Urinary bladder (tissue), 4 donors: ENCODE results near the gene PLPP3. TPM values are rescaled to one million over a fixed set of nuclear protein-coding genes. Genes with fewer than 3 reads are reported as not detected.
A peak's percentile ranks its signal among the peaks of the same experiment; 100 is the strongest.

Experiments used
- DNase-seq: peaks from one replicate; pipeline ENCODE4 v3.0.0-alpha.2; 2015; ENCODE audit errors: extremely low spot score
- H3K27ac ChIP-seq: one replicate; pipeline ENCODE4 v1.5.1; 2013; ENCODE audit warnings: low read depth, mild to moderate bottlenecking, moderate library complexity
- H3K36me3 ChIP-seq: one replicate; pipeline ENCODE4 v1.6.1; 2013; ENCODE audit warnings: mild to moderate bottlenecking, moderate library complexity; ENCODE audit not compliant: insufficient read depth
- H3K4me1 ChIP-seq: one replicate; pipeline ENCODE4 v1.6.1; 2013; ENCODE audit warnings: mild to moderate bottlenecking, moderate library complexity; ENCODE audit not compliant: insufficient read depth
- H3K4me3 ChIP-seq: one replicate; pipeline ENCODE4 v1.5.1; 2013; ENCODE audit warnings: low read depth, low read length
- WGBS: extraction: QIAGEN DNeasy Blood & Tissue Kit; methylation state at CpG from one replicate; pipeline ENCODE4 v1.1.7; 2013; 5-methylcytosine and 5-hydroxymethylcytosine counted together
- polyA plus RNA-seq: library from polyadenylated mRNA; stranded (reverse); fragments of 200-250 nt; gene quantifications from one replicate; pipeline ENCODE4 v1.2.3, GENCODE V29; 2013
- total RNA-seq: library from RNA; depleted of rRNA; stranded (reverse); fragments of >200 nt; gene quantifications from one replicate; pipeline ENCODE4 v1.2.3, GENCODE V29; 2014
- donor health status: healthy with polysubstance abuse.
- donor health status: healthy.

PLPP3 gene
- total and polyA plus RNA-seq, 2 donors, result 256 to 263 TPM

DNA sequence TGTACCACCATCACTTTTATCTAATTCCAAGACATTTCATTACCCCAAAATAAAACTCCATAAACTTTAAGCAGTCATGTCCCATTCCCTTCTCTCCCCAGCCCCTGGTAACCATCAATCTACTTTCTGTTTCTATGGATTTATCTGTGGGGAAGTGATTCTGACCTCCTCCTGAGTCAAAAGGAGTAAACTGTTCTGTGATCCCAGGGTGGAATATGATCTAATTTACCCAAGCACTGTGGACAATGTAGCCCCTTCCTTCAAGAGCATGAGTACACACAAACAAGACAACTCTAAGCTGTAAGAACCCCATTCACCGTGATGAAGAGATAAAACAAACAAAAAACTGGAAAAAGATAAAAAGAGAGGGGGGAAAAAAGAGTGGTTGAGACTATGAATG lies 77.9 kb downstream of the PLPP3 start:
- 51% methylated on average over 1 of the region's 1 CpG for WGBS
- Histone ChIP-seq H3K27ac (no peak overlapping the region), H3K4me3 (no peak overlapping the region), H3K36me3 (no peaks in the 10 kb centered on the region), H3K4me1 (no peaks in the 10 kb centered on the region)
- no peak for DNase-seq

DNA sequence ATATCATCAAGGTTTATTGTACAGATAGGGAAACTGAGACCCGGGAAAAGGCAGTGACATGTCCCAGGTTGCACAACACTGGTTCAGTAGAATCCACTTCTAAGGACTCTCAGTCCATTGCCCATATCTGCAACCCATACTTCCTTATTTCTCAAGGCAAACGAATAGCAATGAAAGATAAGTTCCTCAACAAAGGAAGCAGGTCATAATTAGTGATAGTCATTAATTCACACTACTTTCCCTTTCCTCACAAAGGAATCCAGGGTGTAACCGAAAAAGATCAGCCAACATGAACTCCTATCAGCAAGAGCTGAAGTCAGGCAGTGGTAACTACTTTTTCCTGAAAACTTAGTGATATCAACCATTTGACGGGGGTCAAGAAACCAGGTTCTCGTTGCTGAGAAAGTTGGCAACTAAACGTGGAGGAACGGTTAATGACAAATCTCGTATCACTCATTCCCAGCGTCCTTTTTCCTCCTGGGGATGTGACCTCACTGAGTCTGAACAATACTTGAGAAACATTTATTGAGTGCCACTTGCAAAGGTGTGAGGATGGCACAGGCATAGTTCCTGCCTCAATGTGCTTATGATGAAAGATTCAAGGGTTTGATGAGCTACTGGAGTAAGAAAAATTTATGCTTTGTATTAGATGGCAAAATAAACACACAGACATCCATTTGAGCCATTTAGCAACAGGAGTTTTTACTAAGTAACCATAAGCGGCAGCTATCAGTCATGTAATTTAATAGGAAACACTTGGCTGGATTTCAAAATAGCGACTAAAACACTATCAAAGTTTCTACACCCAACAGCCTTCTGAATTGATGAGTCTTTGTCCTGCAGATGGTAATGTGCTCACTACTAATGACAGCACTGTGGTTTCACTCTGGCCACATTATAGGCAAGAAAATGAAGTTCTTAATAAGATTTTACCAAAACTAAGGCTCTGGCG lies 82.3 kb downstream of the PLPP3 start:
- Histone ChIP-seq H3K4me3 (no peak overlapping the region), H3K36me3 (peaks cover 4% of the 10 kb centered on the region), H3K4me1 (no peaks in the 10 kb centered on the region), H3K27ac (no peak overlapping the region)
- 71% methylated on average over 12 of the region's 12 CpGs for WGBS
- DNase-seq, result no peak

DNA sequence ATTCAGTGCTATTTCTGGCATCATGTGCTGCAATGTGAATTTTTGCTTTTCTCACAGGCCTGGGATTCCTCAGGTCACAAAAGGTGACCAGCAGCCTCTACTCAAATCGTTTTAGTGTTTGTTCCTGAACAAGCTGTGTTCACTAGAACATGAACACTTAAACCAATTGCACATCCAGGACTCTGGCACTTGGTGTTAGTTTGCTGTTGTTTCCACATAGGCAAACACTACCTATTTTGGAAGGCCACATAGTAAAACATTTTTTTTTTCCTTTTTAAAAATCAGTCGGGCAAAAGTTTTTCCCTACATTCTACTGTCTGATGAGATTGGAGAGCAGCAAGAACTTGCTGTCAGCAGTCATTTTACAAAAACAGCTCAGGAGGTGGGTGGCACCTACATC lies 83.2 kb downstream of the PLPP3 start:
- WGBS, result 44% methylated on average over 2 of the region's 2 CpGs
- Histone ChIP-seq H3K4me3 (no peak overlapping the region), H3K4me1 (no peaks in the 10 kb centered on the region), H3K36me3 (peaks cover 4% of the 10 kb centered on the region), H3K27ac (no peak overlapping the region)
- DNase-seq, result no peak

DNA sequence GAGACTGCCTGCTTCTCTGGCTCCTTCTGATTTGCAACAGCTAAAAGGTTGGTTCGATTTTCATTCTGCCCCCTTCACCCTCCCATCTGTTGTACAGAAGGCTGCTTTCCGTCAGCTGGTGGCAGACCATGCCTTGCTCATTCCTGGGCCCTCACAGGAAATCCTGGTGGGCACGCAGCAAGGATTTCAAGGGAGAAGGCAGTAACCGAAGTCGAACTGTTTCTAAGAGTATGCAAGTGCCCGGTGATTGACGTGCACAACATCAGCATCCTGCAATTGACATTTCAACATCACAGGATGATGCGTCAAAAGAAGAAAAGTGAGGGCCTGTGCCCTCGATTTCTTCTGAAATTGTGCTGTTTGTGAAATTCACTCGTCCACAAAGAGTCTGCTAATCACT lies 83.8 kb downstream of the PLPP3 start:
- H3K4me3 ChIP-seq, result no peak overlapping the region
- no peak overlapping the region for H3K27ac ChIP-seq
- no peak for DNase-seq
- H3K36me3 ChIP-seq, result peaks cover 4% of the 10 kb centered on the region
- no peaks in the 10 kb centered on the region for H3K4me1 ChIP-seq
- WGBS, result 82% methylated on average over 10 of the region's 10 CpGs

DNA sequence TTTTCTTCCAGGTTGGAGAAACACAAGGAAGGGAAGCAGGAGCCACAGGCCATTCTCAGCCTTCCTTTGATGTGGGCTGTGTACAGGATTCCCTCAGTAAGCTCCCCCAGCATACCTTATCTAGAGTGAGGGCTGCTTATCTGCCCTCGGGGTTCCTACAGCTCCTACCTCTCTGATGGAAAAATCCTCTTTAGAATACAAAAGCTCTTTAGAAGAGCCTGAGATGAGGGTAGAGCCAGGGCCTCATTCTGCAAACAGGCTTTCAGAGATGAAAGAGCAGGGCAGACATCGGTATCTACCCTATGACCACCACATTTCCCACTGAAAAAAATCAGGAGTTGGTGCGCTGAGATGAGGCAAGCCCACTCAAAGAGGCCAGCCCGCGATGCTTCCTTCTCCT lies 85.1 kb downstream of the PLPP3 start:
- no peak for DNase-seq
- WGBS, result 79% methylated on average over 5 of the region's 5 CpGs
- Histone ChIP-seq H3K36me3 (peaks cover 4% of the 10 kb centered on the region), H3K4me3 (no peak overlapping the region), H3K27ac (no peak overlapping the region), H3K4me1 (no peaks in the 10 kb centered on the region)

DNA sequence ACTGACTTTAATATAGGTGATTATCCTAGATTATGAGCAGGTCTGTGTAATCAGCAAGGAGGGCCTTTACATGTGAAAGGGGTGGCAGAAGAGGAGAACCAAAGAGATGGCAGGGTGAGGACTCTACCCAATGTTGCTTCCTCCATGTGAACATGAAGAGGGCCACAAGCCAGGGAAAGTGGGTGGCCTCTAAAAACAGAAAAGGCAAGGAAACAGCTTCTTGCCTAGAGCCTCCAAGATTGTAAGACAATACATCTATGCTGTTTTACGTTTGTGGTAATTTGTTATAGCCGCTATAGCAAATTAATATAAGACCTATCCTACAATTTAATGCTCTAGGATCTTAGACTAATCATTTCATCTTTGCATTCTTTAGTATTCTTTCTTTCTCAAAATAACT lies 85.5 kb downstream of the PLPP3 start:
- H3K36me3 ChIP-seq, result peaks cover 4% of the 10 kb centered on the region
- H3K4me1 ChIP-seq, result no peaks in the 10 kb centered on the region
- H3K4me3 ChIP-seq, result no peak overlapping the region
- no peak for DNase-seq
- WGBS, result 95% methylated on average over 2 of the region's 2 CpGs
- no peak overlapping the region for H3K27ac ChIP-seq

DNA sequence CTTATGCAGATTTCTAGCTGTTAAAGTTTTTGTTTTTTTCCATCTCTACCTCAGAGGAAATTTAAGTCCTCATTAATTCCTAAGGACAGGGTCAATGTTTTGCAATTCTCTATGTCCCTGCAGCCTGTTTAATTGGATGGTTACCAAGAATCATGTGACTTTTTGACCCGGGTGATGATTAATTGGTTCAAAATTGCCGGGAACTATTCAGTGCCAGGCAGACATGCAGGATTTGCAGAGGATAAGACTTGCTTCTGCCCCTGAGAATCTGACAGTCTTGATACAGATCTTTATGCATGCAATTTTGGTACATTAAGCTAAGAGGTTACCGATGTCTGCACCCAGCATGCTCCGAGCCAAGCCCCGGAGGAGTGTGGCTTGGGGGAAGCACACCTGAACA lies 87.9 kb downstream of the PLPP3 start:
- no peak for DNase-seq
- Histone ChIP-seq H3K4me1 (no peaks in the 10 kb centered on the region), H3K27ac (no peak overlapping the region), H3K36me3 (peaks cover 4% of the 10 kb centered on the region), H3K4me3 (no peak overlapping the region)
- WGBS, result 55% methylated on average over 5 of the region's 5 CpGs

DNA sequence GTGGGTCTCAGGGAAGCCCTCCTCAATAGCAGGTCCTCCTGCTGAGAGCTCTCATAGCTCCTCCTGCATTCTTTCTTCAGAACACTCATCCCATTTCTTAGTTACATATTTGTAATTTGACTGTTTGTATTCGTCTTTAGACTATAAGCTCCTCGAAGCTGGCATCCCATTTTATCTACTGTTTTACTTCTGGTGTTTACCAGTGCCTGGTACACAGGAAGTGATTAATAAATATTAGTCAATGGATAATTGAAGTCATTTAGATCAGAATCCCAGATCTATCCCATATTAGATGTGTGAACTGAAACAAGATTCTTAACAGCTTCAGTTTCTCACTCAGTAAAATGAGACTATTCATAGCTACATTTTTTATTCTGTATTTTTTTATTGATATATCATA lies 88.7 kb downstream of the PLPP3 start:
- Histone ChIP-seq H3K4me1 (no peaks in the 10 kb centered on the region), H3K4me3 (no peak overlapping the region), H3K27ac (peak overlapping the region; percentile 38), H3K36me3 (peaks cover 4% of the 10 kb centered on the region)
- WGBS, result 80% methylated on average over 2 of the region's 2 CpGs
- DNase-seq, result no peak

DNA sequence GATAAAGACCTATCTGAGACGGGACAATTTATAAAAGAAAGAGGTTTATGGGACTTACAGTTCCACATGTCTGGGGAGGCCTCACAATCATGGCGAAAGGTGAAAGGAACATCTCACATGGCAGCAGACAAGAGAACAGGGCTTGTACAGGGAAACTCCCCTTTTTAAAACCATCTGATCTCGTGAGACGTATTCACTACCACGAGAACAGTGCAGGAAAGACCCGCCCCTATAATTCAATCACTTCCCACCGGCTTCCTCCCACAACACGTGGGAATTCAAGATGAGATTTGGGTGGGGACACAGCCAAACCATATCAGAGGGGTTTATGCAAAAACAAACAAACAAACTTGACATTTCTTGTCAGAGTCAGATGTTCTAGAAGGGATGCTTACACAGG lies 89.7 kb downstream of the PLPP3 start:
- H3K27ac ChIP-seq, result no peak overlapping the region
- 79% methylated on average over 8 of the region's 8 CpGs for WGBS
- no peak overlapping the region for H3K4me3 ChIP-seq
- no peak for DNase-seq
- peaks cover 4% of the 10 kb centered on the region for H3K36me3 ChIP-seq
- no peaks in the 10 kb centered on the region for H3K4me1 ChIP-seq

DNA sequence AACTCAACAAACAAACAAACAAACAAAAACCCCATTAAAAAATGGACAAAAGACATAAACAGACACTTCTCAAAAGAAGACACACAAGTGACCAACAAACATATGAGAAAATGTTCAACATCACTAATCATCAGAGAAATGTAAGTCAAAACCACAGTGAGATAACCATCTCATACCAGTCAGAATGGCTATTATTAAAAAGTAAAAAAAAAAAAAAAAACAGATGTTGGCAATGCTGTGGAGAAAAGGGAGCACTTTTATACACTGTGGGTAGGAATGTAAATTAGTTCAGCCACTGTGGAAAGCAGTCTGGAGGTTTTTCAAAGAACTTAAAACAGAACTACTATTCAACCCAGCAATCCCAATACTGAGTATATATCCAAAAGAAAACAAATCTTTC lies 94.7 kb downstream of the PLPP3 start:
- H3K4me1 ChIP-seq, result no peaks in the 10 kb centered on the region
- H3K36me3 ChIP-seq, result no peaks in the 10 kb centered on the region
- H3K27ac ChIP-seq, result no peak overlapping the region

DNA sequence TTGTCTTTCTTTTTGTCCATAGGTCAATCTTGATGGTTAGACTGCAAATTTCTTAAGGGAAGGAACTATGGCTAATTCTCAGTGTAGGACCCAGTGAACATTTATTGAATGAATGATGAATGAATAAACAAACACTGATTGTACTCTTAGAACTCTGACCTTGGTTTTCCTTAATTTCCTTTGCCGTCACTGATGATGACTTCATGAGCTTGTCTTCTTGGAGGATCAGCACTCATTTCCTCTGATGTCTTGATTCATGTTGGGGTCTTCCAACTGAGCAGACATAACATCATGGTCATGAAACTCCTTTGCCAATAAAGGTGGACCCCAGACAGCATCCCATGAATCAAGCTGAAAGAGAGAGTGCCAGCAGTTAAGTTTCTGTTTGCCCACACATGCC lies 96.3 kb downstream of the PLPP3 start:
- no peaks in the 10 kb centered on the region for H3K4me1 ChIP-seq
- H3K4me3 ChIP-seq, result no peak overlapping the region
- DNase-seq, result no peak
- WGBS, result 96% methylated on average over 1 of the region's 1 CpG
- H3K27ac ChIP-seq, result no peak overlapping the region
- H3K36me3 ChIP-seq, result no peaks in the 10 kb centered on the region

More for the DNA sequence above, 94.7 kb downstream of the PLPP3 start:
- no peak for DNase-seq
- H3K4me3 ChIP-seq, result no peak overlapping the region

DNA sequence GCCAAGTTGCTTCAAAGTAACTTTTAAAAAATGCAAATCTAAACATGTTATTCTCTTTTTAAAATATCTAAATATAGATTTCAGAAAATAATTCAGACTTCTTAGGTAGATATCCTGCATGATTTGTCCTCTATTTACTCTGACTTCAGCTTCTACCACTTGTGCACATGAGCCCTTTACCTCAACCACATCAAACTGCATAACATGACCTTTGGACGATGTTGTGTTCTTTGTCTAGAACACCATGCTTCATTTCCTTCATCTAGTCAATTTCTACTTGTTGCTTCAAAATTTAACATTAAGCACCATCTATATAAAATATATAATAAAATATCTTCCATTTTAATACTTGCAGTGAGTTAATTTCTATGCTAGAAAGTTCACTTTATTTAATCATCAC lies 96.9 kb downstream of the PLPP3 start:
- WGBS, result 95% methylated on average over 1 of the region's 1 CpG
- Histone ChIP-seq H3K4me1 (no peaks in the 10 kb centered on the region), H3K27ac (no peak overlapping the region), H3K36me3 (no peaks in the 10 kb centered on the region), H3K4me3 (no peak overlapping the region)
- no peak for DNase-seq

DNA sequence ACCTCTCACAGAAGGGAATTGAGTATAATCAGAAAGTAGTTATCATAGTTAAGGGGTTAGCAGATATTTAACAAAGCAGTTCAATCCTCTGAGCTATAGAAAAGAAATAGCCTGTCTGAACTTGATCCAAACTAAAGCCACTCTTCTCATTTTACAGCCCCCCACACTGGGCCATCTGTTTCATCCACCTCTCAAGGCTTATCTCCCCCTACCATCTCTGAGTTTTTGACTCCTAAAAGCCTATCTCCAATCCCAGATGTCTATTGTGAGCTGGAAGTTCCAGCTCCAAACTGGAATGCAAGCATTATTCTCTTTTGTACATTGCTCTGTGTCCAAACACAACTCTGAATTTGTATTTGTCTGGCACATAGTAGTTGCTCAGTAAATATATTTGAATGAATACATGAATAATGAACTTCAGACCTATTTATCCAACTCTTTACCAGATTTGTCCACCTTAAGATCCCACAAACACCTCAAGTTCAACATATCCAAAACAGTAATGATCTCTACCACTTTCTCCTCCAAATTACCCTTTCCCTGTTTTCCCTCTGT lies 98.1 kb downstream of the PLPP3 start:
- Histone ChIP-seq H3K4me3 (no peak overlapping the region), H3K27ac (no peak overlapping the region), H3K4me1 (peaks cover 3% of the 10 kb centered on the region), H3K36me3 (no peaks in the 10 kb centered on the region)
- DNase-seq, result no peak

DNA sequence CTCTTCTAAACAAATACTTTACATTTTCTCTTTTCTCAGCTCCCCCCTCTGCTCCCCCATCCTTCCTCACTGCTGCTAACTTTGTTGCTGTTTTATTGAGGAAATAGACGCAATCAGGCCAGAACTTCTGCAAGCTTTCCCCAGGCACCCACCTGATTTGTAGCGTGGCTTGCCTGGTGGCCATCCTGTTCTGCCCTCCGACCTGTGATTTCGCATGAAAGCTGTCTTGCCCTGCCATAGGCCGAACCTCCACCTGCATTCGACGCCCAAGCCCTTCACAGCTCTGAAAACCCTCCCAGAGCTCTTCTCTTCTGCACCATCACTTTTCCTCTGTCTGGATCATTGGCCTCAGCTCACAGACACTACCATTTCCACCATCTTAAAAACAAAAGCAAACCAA lies 100.6 kb downstream of the PLPP3 start:
- H3K4me3 ChIP-seq, result no peak overlapping the region
- H3K4me1 ChIP-seq, result peaks cover 5% of the 10 kb centered on the region
- no peak overlapping the region for H3K27ac ChIP-seq
- 92% methylated on average over 7 of the region's 7 CpGs for WGBS
- no peak for DNase-seq
- no peaks in the 10 kb centered on the region for H3K36me3 ChIP-seq
